Fibroblast of lung (primary cell): ENCODE data around the gene NEBL. TPM values are rescaled to one million over a fixed set of nuclear protein-coding genes. Genes with fewer than 3 reads are reported as not detected.

ENCODE experiments used
- DNase-seq, 2 donors: peaks; one replicate each; pipeline versions ENCODE4 v3.0.0 to v3.0.0-alpha.2; 2010; ENCODE audit warnings: low read depth in 2 of 2
- H2AFZ ChIP-seq: 2 replicates; pipeline ENCODE4 v1.5.1; 2012; ENCODE audit warnings: low read length, control low read depth, inconsistent platforms
- H3K27ac ChIP-seq: 2 replicates; pipeline ENCODE4 v1.5.1; 2011; ENCODE audit warnings: low read length, control low read depth; ENCODE audit not compliant: insufficient read depth
- H3K27me3 ChIP-seq: 2 replicates; pipeline ENCODE4 v1.5.1; 2011; ENCODE audit warnings: mild to moderate bottlenecking, low read length; ENCODE audit not compliant: control insufficient read depth, insufficient read depth
- H3K36me3 ChIP-seq: 2 replicates; pipeline ENCODE4 v1.5.1; 2011; ENCODE audit warnings: low read length; ENCODE audit not compliant: control insufficient read depth, insufficient read depth
- H3K4me1 ChIP-seq: 2 replicates; pipeline ENCODE4 v1.5.1; 2011; ENCODE audit warnings: low read length; ENCODE audit not compliant: control insufficient read depth, insufficient read depth; ENCODE audit errors: extremely low read depth
- H3K4me2 ChIP-seq: 2 replicates; pipeline ENCODE4 v1.5.1; 2011; ENCODE audit warnings: low read length, control low read depth; ENCODE audit not compliant: insufficient read depth; ENCODE audit errors: extremely low read depth
- H3K4me3 ChIP-seq, 4 experiments: fragments of 200-600 bp in 1 of 4; sonication (generic) in 1 of 4; replicated peaks in 1 of 4; 2 replicates each; pipeline ENCODE4 v1.5.1; 2011 to 2016; ENCODE audit warnings: low read length in 4 of 4, low read depth in 3 of 4, mild to moderate bottlenecking in 3 of 4, control low read depth in 2 of 4, inconsistent platforms in 1 of 4, mixed read lengths in 1 of 4; ENCODE audit not compliant: insufficient read depth in 1 of 4; ENCODE audit errors: control extremely low read depth in 1 of 4
- H3K79me2 ChIP-seq: 2 replicates; pipeline ENCODE4 v1.5.1; 2012; ENCODE audit warnings: mild to moderate bottlenecking, low read length, inconsistent platforms; ENCODE audit not compliant: control insufficient read depth, insufficient read depth
- H3K9ac ChIP-seq: 2 replicates; pipeline ENCODE4 v1.5.1; 2011; ENCODE audit warnings: mild to moderate bottlenecking, low read length, control low read depth; ENCODE audit not compliant: insufficient read depth
- H3K9me3 ChIP-seq: 2 replicates; pipeline ENCODE4 v1.5.1; 2012; ENCODE audit warnings: low read depth, low read length; ENCODE audit not compliant: control insufficient read depth, insufficient read depth
- H4K20me1 ChIP-seq: 2 replicates; pipeline ENCODE4 v1.5.1; 2011; ENCODE audit warnings: low read length; ENCODE audit not compliant: control insufficient read depth, insufficient read depth; ENCODE audit errors: extremely low read depth
- EZH2 ChIP-seq: IDR thresholded peaks from 2 replicates; pipeline ENCODE4 v1.5.1; 2012; ENCODE audit warnings: low read length, control low read depth, mild to moderate bottlenecking; ENCODE audit errors: missing control alignments
- polyA plus RNA-seq, 2 donors: library from polyadenylated mRNA; depleted of rRNA in 1 of 2; stranded (reverse) in 1 of 2; unstranded in 1 of 2; fragments of >200 nt; gene quantifications; 2 replicates each; pipeline ENCODE4 v1.2.1, GENCODE V29; 2011 to 2012; ENCODE audit warnings: missing spikeins in 1 of 2
- total RNA-seq: library from RNA; depleted of rRNA; stranded (reverse); fragments of >200 nt; gene quantifications from 2 replicates; pipeline ENCODE4 v1.2.1, GENCODE V29; 2014

NEBL gene
- total and polyA plus RNA-seq, 2 donors (not counting 1 experiment from before 2014, with no cell fraction given) = 0.11 to 0.33 TPM

DNA sequence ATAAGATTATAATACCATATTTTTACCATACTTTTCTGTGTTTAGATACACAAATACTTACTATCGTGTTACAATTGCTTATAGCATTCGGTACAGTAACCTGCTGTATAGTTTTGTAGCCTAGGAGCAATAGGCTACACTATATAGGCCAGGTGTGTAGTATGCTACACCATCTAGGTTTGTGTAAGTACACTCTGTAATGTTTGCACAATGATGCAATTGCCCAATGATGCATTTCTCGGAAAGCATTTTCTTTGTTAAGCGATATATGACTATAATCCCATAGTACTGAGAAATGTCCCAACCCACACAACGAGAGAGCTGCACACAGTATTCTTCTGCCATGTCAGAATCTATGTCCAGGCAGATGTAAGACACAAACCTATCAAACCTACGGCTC, 160.0 kb downstream of the NEBL start:
- H3K4me3 ChIP-seq = no peak overlapping the region
- H3K9me3 ChIP-seq = no peaks in the 10 kb centered on the region
- no peaks in the 10 kb centered on the region for H3K4me1 ChIP-seq
- H3K27me3 ChIP-seq = no peaks in the 10 kb centered on the region
- no peak overlapping the region for H2AFZ ChIP-seq
- no peak for TF ChIP-seq EZH2
- no peak overlapping the region for H3K9ac ChIP-seq
- no peak overlapping the region for H3K4me2 ChIP-seq
- no peak overlapping the region for H3K27ac ChIP-seq
- no peaks in the 10 kb centered on the region for H3K36me3 ChIP-seq
- no peak for DNase-seq
- no peaks in the 10 kb centered on the region for H3K79me2 ChIP-seq
- no peaks in the 10 kb centered on the region for H4K20me1 ChIP-seq
